NCI-H345 treated with DMSO at 0.1 percent for 48 hours (cell line): ENCODE data around the gene RGS3.
"Not testable (repeated sequence)": the region's sequence is repeated elsewhere in the genome, so short reads cannot be mapped to it uniquely, and the experiment has no call there.

Experiments
- DNase-seq: peaks from one replicate; lab custom pipeline; 2025; ENCODE audit not compliant: unreplicated experiment; lab: John Stamatoyannopoulos, UW

The RGS3 gene

DNA sequence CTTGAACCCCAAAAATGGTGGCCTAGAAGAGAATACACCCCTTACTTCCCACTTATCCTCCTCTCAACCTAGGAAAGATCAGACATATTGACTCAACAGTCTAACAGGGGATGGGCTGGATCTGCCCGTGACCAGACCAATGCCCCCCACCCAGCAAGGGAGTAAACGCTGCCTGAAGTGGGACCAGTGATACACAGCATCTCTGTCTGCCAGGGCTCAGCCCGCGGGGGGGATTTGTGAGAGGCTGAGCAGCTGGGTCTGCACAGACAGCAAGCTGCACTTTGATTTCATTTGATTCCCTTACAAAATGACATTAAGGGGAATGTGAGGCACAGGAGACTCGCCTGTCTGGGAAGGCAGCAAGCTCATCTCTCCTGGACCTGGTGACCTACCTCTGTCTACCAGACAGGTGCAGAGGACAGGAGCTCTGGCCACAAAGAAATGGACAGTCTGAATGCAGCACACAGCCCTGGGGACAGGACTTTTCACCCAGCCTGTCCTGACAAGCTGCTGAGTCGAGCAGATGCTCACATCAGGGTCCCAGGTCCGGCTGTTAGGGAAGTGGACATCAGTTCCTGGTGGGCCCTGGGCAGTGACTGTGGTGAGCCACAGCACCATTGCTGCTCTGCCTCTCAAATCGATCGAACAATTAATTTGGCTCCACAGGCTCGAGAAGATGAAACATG lies 79.9 kb downstream of the RGS3 start:
- no peak for DNase-seq

DNA sequence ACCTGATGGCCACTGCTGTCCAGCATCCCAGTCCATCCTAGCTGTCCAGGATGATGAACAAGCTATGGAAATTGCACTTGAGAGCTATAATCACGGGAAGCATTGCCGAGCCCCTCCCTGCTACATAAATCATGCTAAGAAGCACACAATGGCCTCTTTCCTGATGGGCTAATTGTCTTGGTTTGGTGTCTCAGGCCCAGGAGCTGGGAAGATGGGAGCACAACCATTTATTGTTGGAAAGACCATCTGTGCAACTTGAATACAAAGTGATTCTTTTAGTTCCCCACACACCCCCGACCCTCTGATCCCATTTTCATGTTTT lies 80.4 kb downstream of the RGS3 start:
- DNase-seq = no peak

DNA sequence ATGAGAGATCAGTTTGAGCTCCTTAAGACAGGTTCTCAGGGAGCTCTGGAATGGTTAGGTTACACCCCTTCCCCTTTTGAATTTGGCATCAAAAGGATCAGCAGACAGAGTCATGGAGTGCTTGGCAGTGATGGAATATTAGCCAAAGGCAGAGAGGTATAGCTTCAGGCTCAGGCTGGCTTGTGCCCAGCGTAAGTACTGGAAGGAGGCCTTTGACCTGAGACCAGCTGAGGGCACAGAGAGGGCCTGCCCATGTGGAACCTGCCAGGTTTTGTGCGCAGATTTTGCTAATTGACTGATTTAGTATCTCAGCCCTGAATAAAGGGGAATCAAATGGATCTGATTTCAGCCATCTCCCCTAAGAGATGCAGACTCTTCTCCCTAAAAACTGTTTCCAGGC lies 81.5 kb downstream of the RGS3 start:
- DNase-seq = no peak

DNA sequence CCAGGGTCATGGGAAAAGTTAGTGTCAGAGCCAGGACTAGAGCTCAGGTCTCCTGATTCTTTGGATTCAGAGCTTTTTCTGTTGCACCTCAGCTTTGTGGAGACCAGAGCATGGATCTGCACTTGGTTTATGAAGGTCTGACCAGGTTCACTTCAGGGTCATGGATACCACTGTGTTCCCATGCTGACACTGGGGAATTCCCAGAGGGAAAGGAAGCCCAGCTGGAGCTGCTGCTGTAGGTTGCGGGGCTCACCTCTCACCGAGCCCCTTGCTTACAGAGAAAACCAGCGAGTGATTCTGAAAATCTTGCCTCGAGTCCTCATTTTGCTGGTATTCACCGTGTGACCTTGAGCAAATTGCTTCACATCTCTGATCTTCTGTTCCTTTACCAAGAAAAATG lies 83.0 kb downstream of the RGS3 start:
- no peak for DNase-seq

DNA sequence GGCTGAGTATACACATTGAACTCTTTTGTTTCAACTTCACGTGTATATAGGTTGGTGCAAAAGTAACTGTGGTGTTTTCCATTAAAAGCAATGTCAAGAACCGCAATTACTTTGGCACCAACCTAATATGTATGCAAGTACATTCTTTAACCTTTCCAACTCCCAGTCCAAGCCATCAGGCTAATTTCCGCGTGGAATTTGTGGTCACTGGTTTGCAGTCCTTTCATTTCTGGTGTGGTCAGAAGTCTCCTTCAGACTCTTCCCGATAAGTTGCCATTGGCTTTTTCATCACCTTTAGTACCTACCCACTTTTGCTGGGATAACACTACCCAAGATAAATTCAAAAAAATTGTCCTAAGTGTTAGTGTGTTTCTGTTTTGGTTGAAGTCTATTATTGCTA lies 84.0 kb downstream of the RGS3 start:
- DNase-seq = no peak

DNA sequence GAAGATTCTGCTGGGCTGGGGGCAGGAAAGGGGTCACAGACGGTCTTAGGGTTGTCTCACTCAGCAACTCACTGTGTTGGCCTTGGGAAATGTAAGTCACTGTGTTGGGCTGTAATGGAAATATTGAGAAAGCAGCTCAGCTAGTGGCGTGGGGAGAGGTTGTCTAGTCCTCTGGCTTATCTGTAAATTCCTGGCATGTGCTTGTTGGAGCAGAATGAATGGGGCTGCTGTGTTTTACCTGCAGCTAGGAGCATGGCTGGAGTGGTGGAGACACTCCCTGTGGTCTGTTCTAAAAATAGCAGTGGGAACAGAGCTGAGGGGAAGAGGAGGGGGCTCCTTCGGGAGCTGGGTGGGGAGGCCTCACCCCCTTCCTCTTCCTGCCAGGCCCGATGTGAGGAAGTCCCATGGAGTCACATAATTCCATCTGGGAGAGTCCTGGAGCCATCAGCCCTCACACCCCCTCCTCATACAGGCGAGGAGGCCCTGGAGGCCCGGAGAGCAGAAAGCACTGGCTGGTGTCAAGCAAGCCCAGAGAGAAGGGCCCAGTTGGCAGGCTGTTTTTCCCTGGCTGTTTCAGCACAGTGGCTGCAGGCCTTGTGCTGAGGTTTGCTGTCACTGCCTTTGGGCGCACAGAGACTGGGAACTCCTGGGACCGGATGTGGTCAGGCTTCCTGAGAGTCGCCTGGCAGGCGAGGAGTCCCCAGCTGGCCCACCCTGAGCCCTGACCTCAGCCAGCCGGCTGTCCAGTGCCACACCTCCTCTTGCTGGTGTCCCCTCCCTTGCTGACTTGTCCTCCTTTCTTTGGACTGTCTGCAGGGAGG lies 84.9 kb downstream of the RGS3 start:
- no peak for DNase-seq

DNA sequence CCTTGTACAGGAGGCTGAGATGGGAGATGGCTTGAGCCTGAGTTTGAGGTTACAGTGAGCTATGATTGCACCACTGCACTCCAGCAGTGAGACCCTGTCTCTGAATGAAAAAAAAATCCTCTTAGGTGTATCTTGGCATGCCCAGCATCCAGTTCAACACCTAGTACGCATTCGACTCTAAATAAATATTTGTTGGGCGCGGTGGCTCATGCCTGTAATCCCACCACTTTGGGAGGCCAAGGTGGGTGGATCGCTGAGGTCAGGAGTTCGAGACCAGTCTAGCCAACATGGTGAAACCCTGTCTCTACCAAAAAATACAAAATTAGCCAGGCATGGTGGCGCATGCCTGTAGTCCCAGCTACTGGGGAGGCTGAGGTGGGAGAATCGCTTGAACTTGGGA lies 86.4 kb downstream of the RGS3 start:
- not testable (repeated sequence) for DNase-seq

DNA sequence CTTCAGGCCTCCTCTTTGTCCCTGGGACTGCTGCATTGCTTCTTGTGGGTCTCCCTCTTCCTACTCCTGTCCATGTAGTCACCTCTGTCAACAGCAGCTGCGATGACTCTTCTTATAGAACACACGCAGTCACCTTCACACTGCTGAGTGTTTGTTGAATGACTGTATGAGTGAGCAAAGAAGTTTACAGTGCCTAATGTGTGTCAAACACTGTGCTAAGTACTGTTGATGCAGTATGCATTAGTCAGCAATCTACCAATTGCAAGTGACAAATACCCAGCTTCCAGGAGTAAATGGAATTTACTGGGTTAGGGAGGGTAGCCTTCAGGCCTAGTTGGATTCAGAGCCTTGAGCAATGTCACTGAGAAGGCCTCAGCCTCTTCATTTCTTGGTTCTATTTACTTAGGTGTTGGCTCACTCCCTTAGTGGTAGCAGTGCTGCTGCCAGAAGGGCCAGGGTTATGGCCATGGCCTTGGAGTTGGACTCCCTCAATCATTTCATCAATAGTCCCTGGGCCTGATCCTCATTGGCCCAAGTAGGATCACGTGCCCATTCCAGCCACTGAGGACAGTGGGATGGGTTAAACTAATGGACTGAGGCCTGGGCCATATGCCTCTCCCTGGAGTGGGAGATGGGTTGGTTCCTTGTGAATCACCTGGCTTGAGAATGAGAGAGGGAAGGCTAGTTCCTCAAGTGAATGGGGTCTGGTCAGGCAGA lies 93.5 kb downstream of the RGS3 start:
- DNase-seq = no peak

DNA sequence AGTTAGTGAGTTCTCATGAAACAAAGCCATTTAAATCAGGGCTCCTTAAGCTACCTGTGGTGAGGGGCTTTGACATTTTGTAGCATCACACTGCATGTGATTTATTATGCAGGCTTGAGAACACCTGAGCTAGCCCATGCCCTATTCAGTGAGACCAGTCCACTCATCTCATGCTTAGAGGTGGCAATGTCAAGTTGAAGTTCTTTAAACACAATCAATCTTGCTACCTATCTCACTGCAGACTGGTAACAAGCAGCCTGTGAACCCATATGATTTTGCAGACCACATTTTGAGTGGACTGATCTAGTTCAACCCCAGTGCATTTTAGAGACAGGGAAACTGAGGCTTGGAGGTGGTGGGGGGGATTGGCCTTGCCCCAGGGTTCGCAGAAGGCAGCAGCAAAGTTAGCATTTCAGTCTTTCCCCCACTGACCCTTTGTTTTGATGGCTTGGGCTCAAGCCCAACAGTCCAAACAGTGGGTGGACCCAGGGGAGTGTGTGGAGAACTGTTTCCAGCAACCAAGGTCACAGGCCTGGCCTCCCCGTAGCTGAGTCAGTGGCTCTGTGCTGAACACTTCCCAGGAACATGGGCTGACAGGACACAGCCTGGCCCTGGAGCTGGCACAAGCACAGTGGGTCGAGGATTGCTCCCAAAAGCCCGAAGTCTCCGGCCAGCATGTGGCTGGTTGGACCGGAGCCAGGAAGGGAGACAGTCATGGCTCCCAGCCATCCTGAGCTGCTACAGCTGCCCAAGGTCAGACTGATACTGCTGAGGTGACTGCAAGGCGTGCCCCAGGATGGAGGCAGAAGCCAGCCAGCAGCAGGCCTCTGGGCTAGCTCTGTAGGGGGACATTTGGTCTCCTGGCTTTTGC lies 95.3 kb downstream of the RGS3 start:
- no peak for DNase-seq

DNA sequence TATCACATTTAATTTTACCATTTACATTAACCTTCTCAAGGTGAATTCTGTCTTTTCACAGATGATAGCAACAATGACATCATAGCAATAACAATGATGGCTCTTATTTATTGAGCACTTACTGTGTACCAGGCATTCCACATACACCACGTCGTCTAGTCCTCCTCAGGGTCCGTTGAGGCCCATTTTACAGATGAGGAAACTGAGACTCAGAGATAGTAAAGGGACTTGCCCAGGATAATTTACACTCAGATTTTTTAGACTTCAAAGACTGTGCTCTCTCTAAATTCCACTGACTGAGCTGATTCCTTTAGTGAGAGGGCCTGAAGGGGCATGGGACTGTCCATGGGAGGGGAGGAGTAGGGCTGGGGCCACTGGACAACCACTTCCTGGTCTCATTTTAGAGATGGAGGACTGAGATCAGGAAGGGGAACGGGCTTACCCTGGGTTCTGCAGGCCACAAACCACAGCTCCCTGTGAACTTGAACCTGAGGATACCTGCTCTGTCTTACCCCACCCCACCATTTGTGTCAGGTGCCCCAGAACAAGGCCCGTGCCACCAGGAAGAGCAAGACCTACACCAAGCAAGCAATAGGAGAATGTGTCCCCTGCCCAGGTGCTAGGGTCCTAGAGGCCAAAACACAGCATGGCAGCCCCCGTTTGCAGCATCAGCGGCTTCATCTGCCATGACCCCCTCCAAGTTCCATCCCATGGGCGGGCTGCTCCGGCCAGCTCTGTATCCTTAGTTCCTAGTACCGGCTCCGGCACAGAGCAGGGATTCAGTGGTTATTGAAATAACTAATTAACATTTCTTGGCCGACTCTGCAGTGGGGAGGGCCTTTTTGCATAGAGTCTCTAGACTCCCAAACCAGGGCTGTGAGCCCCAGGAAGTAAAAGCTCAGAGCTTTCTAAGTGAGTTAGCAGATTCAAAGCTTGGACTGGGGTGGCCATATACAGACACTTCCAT lies 96.6 kb downstream of the RGS3 start:
- DNase-seq = no peak

DNA sequence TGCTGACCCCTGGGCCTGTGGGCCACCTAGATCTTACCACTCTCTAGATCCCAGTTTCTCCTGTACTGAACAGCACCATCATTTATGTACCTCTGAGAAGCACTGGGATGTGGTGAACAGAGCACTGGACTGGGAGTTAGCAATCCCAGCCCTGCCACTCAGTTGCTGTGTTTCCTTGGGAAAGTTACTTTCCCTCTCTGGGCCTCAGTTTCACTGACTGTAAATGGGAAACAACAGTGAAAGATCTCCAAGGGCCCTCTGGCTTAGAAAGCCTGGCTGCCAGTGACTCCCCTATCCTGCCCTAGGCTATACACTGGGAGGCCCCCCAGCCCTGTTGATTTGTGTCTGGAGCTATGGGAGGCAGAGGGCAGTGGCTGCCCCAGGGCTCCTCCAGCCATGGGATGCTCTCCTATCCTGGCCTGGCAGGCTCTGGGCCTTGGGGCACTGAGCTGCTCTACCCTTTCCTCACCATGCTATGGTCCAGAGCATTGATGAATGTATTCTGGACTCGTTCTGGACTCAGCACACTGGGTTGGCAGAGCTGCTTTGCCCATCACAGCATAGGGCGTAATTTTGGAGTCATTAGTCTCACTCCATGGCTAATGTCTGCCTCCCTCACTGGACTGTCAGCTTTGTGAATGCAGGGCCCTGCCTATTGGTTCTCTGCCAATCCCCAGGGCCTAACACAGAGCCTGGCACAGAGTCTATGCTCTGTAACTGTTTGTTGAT lies 99.3 kb downstream of the RGS3 start:
- DNase-seq = no peak

DNA sequence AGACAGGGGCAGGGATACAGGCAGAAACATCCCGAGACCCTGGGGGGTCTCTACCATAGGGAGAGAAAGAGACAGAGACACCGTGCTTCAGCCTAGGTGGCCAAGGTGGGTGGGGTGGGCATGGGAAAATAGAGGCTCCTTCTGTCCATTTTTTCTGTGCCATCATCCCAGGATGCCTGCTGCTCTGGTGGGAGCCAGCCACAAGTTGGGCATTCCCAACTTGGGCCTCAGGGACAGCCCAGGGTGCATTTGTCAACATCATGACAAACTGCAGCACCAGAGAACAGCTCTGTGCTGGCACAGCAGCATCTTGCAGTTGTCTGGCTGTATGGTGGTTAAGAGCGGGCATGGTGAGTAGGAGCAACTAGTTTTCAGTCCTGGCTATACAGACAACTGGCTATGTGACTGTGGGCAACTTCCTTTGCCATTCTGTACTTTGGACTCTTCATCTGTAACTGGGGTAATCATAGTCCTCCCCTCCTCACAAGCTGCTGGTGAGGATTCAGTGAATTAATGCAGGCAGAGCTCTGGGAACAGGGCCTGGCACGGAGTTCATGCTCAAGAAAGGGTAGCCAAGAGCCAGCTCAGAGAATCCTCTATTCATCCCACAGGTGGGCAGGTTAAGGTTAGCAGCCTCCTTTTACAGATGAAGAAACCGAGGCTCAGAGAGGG lies 100.4 kb downstream of the RGS3 start:
- DNase-seq = no peak

DNA sequence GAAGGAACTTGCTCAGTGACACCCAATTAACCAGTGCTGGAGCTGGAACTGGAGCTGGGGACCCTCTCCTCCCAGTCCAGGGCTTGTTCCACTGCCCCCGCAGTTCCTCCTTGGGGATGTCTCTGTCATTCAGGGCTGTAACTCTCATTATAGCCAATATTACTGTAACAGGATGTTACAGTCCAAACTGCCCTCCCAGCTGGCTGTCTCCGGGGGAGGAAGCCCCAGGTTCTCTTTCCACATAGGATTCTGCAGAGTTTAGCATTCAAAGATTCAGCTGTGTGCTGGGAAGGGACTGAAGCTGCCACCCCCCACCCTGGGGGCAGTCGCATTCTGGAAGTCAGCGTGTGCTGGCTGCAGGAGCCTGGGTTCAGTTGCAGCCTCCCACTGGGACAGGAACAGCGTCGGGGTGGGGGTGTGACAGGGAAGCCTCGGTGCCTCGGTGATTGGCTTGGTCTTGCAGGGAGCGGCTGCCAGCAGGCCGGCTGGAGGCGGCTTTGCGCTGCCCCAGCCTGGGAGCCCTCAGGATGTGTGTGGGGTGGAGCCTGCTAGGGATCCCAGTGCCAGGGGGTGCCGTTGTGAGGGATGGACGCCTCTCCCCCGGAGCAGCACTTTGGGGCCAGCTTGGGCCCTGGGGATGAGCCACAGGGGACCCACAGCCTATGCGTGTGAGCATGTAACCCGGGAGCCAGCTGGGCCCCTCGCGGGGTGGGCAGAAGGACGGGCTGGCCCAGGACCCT lies 101.1 kb downstream of the RGS3 start:
- DNase-seq = no peak

DNA sequence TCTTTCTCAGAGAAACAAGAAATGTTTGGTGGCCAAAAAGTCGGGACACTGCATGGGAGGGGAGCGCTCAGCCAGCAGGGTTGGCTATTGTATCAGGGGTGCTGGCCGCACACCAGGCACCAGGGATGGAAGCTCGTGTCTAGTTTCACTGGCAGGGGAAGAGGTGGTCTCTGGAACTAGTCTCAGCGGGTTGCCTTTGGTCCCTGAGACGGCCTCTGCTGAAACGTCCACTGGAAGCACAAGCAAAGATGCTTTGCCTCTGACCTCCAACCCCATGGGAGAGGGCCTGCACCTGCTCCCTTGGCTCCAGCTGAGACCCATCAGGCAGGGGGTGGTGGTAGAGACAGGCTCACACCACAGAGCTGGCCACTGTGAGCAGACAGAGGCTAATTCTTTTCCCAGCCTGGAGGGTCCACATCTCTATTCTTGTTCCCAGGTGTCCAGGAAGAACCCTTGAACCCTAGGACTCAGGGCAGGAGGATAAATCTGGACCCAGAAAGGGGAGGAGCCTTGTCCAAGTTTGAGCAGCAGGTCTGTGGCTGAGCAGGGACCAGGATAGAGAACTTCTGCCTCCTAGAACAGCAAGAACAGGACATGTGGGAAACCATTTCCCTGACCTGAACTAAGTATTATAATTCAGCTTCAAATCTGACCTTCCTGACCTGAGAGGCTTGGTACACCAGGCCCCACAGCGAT lies 102.6 kb downstream of the RGS3 start:
- DNase-seq = no peak

DNA sequence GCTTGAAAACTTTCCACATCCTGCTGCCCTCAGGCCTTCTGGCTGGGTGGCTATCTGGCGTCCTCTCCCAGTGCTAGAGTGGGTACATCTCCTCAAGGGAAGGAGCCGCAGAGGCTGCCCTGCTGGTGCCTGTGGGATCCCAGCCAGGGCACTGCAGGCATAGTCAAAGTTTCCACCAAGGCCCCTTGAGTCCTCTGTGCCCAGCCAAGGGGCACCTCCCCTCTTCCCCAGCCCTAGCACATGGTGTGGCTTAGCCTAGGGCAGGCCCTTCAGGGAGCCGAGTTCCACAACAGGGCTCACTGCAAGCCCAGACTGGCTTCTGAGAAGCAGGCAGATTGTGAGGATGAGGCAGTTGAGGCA lies 103.2 kb downstream of the RGS3 start:
- no peak for DNase-seq

DNA sequence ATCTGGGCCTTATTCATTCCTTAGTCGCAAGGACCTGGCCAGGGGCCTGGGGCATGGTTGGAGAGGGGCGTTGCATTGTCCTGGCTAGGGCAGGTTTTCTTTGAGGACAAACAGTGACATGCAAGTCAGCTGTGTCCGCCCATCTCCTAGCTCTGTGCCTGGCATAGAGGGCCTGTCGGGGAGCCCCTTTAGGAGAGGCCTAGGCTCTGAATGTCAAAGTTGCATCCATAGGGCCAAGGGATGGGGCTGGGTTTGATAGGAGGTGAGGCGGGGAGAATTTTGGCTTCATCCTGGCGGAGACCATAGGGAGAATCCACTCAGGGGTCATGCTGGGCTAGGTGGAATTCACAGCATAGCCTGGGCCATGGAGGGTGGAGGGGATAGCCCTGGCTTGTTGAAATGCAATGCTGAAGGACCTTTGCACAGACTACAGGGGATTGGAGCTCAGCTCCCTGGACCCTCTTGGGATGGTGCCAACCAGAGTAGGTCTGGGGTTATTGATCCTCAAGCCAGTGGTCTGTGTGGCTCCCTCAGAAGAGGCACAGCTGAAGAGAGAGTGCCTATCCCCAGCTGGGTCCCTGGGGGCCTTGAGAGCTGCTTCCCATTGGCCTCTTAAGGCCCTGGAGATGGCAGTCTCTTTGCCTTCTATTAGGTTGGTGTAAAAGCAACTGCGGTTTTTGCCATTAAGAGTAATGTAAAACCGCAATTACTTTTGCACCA lies 104.0 kb downstream of the RGS3 start:
- no peak for DNase-seq

DNA sequence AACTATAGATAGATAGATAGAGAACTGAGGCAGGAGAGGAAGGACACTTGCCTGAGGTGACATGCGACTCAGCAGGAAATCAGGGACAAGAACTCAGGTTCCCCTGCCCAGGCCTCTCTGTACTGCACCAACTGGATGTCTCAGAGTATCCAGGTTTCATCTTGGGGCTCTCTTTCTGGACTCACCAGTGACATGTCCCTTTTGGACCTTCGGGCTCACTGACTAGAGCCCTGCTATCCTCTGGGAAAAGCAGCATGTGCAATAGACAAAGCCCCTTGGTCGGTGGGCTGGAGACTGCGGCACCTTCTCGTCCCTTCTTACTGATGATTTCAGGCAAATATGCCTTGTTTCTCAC lies 104.5 kb downstream of the RGS3 start:
- no peak for DNase-seq
